Neuronal stem cell (in vitro differentiated cells): ENCODE data around the gene CALML5.

Experiments used
- DNase-seq: peaks from one replicate; pipeline ENCODE4 v3.0.0-alpha.2; 2013; ENCODE audit warnings: low spot score
- H2AFZ ChIP-seq: one replicate; pipeline ENCODE4 v1.6.1; 2013; ENCODE audit warnings: mild to moderate bottlenecking, low read length, inconsistent platforms
- H2AK5ac ChIP-seq: 2 replicates; pipeline ENCODE4 v1.6.1; 2013; ENCODE audit warnings: low read depth, mild to moderate bottlenecking, inconsistent platforms, low read length, moderate library complexity, mixed read lengths
- H2BK120ac ChIP-seq: 2 replicates; pipeline ENCODE4 v1.6.1; 2013; ENCODE audit warnings: low read depth, mild to moderate bottlenecking, inconsistent platforms, low read length, moderate library complexity, mixed read lengths
- H2BK12ac ChIP-seq: one replicate; pipeline ENCODE4 v1.6.1; 2013; ENCODE audit warnings: low read length, inconsistent platforms
- H2BK15ac ChIP-seq: 2 replicates; pipeline ENCODE4 v1.6.1; 2013; ENCODE audit warnings: mild to moderate bottlenecking, low read length, inconsistent platforms, mixed read lengths
- H2BK5ac ChIP-seq: one replicate; pipeline ENCODE4 v1.6.1; 2013; ENCODE audit warnings: inconsistent platforms, mild to moderate bottlenecking, low read length, moderate library complexity
- H3K14ac ChIP-seq: one replicate; pipeline ENCODE4 v1.6.1; 2013; ENCODE audit warnings: low read length, inconsistent platforms
- H3K18ac ChIP-seq: 2 replicates; pipeline ENCODE4 v1.6.1; 2013; ENCODE audit warnings: low read length, inconsistent platforms
- H3K23ac ChIP-seq: 2 replicates; pipeline ENCODE4 v1.6.1; 2013; ENCODE audit warnings: low read depth, mild to moderate bottlenecking, mixed read lengths, low read length, inconsistent platforms; ENCODE audit not compliant: poor library complexity
- H3K27ac ChIP-seq: replicated peaks from 3 replicates; pipeline ENCODE4 v1.5.1; 2013; ENCODE audit warnings: low read length, inconsistent platforms
- H3K27me3 ChIP-seq, 3 experiments: 2 replicates each; pipeline ENCODE4 v1.6.1; 2013; ENCODE audit warnings: low read length in 3 of 3, mild to moderate bottlenecking in 2 of 3, inconsistent platforms in 1 of 3, low read depth in 1 of 3, mixed read lengths in 1 of 3, moderate library complexity in 1 of 3; ENCODE audit not compliant: control insufficient read depth in 3 of 3, insufficient read depth in 3 of 3
- H3K36me3 ChIP-seq, 2 donors: replicated peaks in 1 of 2; 2 replicates each; pipeline ENCODE4 v1.6.1; 2013; ENCODE audit warnings: low read length in 2 of 2; ENCODE audit not compliant: control insufficient read depth in 2 of 2, insufficient read depth in 2 of 2
- H3K4ac ChIP-seq: 2 replicates; pipeline ENCODE4 v1.6.1; 2013; ENCODE audit warnings: inconsistent platforms, mild to moderate bottlenecking, low read length, moderate library complexity
- H3K4me1 ChIP-seq, 2 donors: 1 replicate in 1 of 2; 2 replicates in 1 of 2; pipeline ENCODE4 v1.6.1; 2013; ENCODE audit warnings: low read length in 2 of 2, low read depth in 1 of 2; ENCODE audit not compliant: control insufficient read depth in 2 of 2, insufficient read depth in 1 of 2
- H3K4me2 ChIP-seq: one replicate; pipeline ENCODE4 v1.6.1; 2013; ENCODE audit warnings: mild to moderate bottlenecking, low read length, inconsistent platforms; ENCODE audit not compliant: insufficient read depth, poor library complexity, severe bottlenecking
- H3K4me3 ChIP-seq, 2 donors: 2 replicates each; pipeline ENCODE4 v1.5.1; 2013; ENCODE audit warnings: low read length in 2 of 2, mild to moderate bottlenecking in 2 of 2, inconsistent platforms in 1 of 2, moderate library complexity in 1 of 2
- H3K79me1 ChIP-seq: one replicate; pipeline ENCODE4 v1.6.1; 2013; ENCODE audit warnings: low read depth, mild to moderate bottlenecking, inconsistent platforms, low read length, moderate library complexity
- H3K9ac ChIP-seq: one replicate; pipeline ENCODE4 v1.6.1; 2013; ENCODE audit warnings: mild to moderate bottlenecking, low read depth, low read length, inconsistent platforms; ENCODE audit not compliant: poor library complexity
- H3K9me3 ChIP-seq, 2 donors: replicated peaks in 1 of 2; 2 replicates each; pipeline versions ENCODE3 to v1.6.1; 2013; ENCODE audit warnings: low read length in 2 of 2, mild to moderate bottlenecking in 2 of 2, inconsistent platforms in 1 of 2, low read depth in 1 of 2, mixed read lengths in 1 of 2, moderate library complexity in 1 of 2; ENCODE audit not compliant: control insufficient read depth in 2 of 2, insufficient read depth in 1 of 2
- H4K8ac ChIP-seq: one replicate; pipeline ENCODE4 v1.6.1; 2013; ENCODE audit warnings: low read depth, mild to moderate bottlenecking, inconsistent platforms, low read length, moderate library complexity
- H4K91ac ChIP-seq: one replicate; pipeline ENCODE4 v1.6.1; 2013; ENCODE audit warnings: low read length, low read depth, mild to moderate bottlenecking, inconsistent platforms; ENCODE audit not compliant: poor library complexity
- WGBS, 2 donors: extraction: QIAGEN DNeasy Blood & Tissue Kit; methylation state at CpG; one replicate each; pipeline ENCODE4 v1.1.7; 2013; ENCODE audit warnings: missing lambda C conversion rate in 2 of 2, mixed read lengths in 1 of 2; ENCODE audit not compliant: insufficient read length in 2 of 2, insufficient replicate concordance in 1 of 2; ENCODE audit errors: extremely low coverage in 2 of 2; 5-methylcytosine and 5-hydroxymethylcytosine counted together

CALML5 gene

GRCh38 chr10:5530846-5531557 lies 31.6 kb upstream of the CALML5 start:
- no peak overlapping the region for H3K27ac ChIP-seq
- no CpG with 5 or more reads among the region's 16 CpGs for WGBS, 2 donors
- no peak overlapping the region for H3K4ac ChIP-seq
- no peak overlapping the region for H3K4me2 ChIP-seq
- no peak overlapping the region for H2BK120ac ChIP-seq
- no peak overlapping the region for H2BK5ac ChIP-seq
- H2BK15ac ChIP-seq = no peak overlapping the region
- no peak overlapping the region for H3K4me3 ChIP-seq
- no peaks in the 10 kb centered on the region for H3K79me1 ChIP-seq
- H3K18ac ChIP-seq = no peak overlapping the region
- no peak overlapping the region for H4K91ac ChIP-seq
- no peak overlapping the region for H3K14ac ChIP-seq
- peaks cover 0 to 9% (median 0%) of the 10 kb centered on the region in 3 experiments for H3K27me3 ChIP-seq
- peaks cover 0 to 2% of the 10 kb centered on the region in 2 donors for H3K9me3 ChIP-seq
- no peaks in the 10 kb centered on the region for H3K36me3 ChIP-seq
- H2AK5ac ChIP-seq = no peak overlapping the region
- H3K4me1 ChIP-seq = peaks cover under 1 to 4% of the 10 kb centered on the region in 2 donors
- no peak overlapping the region for H2AFZ ChIP-seq
- no peak overlapping the region for H4K8ac ChIP-seq
- H3K23ac ChIP-seq = no peak overlapping the region
- H3K9ac ChIP-seq = no peak overlapping the region
- H2BK12ac ChIP-seq = no peak overlapping the region
- DNase-seq = no peak

- Histone ChIP-seq H2BK15ac (no peak overlapping the region), H3K4me1 (peaks cover 1 to 4% of the 10 kb centered on the region in 2 donors), H2BK5ac (no peak overlapping the region), H3K4me3 (no peak overlapping the region), H3K4me2 (no peak overlapping the region), H4K91ac (no peak overlapping the region), H2BK120ac (no peak overlapping the region), H3K36me3 (no peaks in the 10 kb centered on the region), H3K27me3 (peaks cover 0 to 9% (median 0%) of the 10 kb centered on the region in 3 experiments), H3K79me1 (no peaks in the 10 kb centered on the region), H2AFZ (no peak overlapping the region), H2AK5ac (no peak overlapping the region), H2BK12ac (no peak overlapping the region), H3K18ac (no peak overlapping the region), H3K4ac (no peak overlapping the region), H3K9me3 (peaks cover 0 to 2% of the 10 kb centered on the region in 2 donors), H3K23ac (no peak overlapping the region), H3K27ac (no peak overlapping the region), H3K14ac (no peak overlapping the region), H3K9ac (no peak overlapping the region), H4K8ac (no peak overlapping the region)
- no peak for DNase-seq
- WGBS, 2 donors = no CpG with 5 or more reads among the region's 5 CpGs
These were observed 31.0 kb upstream of the CALML5 start for GRCh38 chr10:5530412-5530806.

GRCh38 chr10:5529702-5530411 lies 30.5 kb upstream of the CALML5 start:
- Histone ChIP-seq H2BK15ac (no peak overlapping the region), H3K18ac (no peak overlapping the region), H4K8ac (no peak overlapping the region), H3K4ac (no peak overlapping the region), H2BK120ac (no peak overlapping the region), H2AFZ (no peak overlapping the region), H3K23ac (no peak overlapping the region), H3K9me3 (peaks cover 0 to 4% of the 10 kb centered on the region in 2 donors), H3K4me2 (no peak overlapping the region), H3K4me3 (no peak overlapping the region), H2BK12ac (no peak overlapping the region), H2AK5ac (no peak overlapping the region), H3K27ac (no peak overlapping the region), H2BK5ac (no peak overlapping the region), H3K79me1 (no peaks in the 10 kb centered on the region), H3K9ac (no peak overlapping the region), H4K91ac (no peak overlapping the region), H3K4me1 (peaks cover 1 to 4% of the 10 kb centered on the region in 2 donors), H3K36me3 (no peaks in the 10 kb centered on the region), H3K27me3 (peaks cover 0 to 9% (median 0%) of the 10 kb centered on the region in 3 experiments), H3K14ac (no peak overlapping the region)
- no peak for DNase-seq
- no CpG with 5 or more reads among the region's 7 CpGs for WGBS, 2 donors

GRCh38 chr10:5528989-5529701 lies 29.8 kb upstream of the CALML5 start:
- no peak for DNase-seq
- Histone ChIP-seq H2AK5ac (no peak overlapping the region), H2BK120ac (no peak overlapping the region), H3K36me3 (no peaks in the 10 kb centered on the region), H2AFZ (no peak overlapping the region), H2BK15ac (no peak overlapping the region), H3K9ac (no peak overlapping the region), H3K79me1 (no peaks in the 10 kb centered on the region), H3K4me2 (no peak overlapping the region), H3K27ac (no peak overlapping the region), H3K4ac (no peak overlapping the region), H3K4me3 (no peak overlapping the region), H4K8ac (no peak overlapping the region), H3K9me3 (peaks cover 0 to 4% of the 10 kb centered on the region in 2 donors), H2BK12ac (no peak overlapping the region), H3K23ac (peak overlapping the region; percentile 8), H3K27me3 (peaks cover 0 to 9% (median 0%) of the 10 kb centered on the region in 3 experiments), H3K14ac (peak overlapping the region; percentile 21), H3K4me1 (peaks cover 1 to 4% of the 10 kb centered on the region in 2 donors), H3K18ac (peak overlapping the region; percentile 52), H4K91ac (no peak overlapping the region), H2BK5ac (no peak overlapping the region)
- WGBS, 2 donors = no CpG with 5 or more reads among the region's 11 CpGs
